C1 segment of cervical spinal cord (tissue), 14 donors: ENCODE measurements around the gene MIF.
"Not testable (repeated sequence)": the region's sequence is repeated elsewhere in the genome, so short reads cannot be mapped to it uniquely, and the experiment has no call there.

ENCODE experiments used
- DNase-seq, 14 donors: peaks; one replicate each; lab custom pipeline; 2025; lab: John Stamatoyannopoulos, UW

The MIF gene

GRCh38 chr22:23900227-23900626 is 6.0 kb downstream of the MIF start:
- not testable (repeated sequence) for DNase-seq

DNA sequence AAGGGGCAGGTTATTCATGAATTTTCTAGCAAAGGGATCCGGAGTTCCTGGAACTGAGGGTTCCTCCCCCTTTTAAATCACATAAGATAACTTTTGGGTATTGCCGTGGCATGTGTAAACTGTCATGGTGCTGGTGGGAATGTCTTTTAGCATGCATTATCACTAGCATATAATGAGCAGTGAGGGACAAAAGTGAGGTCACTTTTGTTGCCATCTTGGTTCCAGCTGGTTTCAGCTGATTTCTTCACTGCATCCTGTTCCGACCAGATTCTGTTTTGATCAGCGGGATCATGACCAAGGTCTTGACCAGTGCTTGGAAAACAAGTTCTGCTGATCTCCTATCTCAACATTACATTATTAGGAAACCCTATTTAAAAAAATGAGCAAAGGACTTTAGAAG is 7.4 kb downstream of the MIF start:
- no peak for DNase-seq

- no peak for DNase-seq
Observed at GRCh38 chr22:23903328-23903971, 9.3 kb downstream of the MIF start.

DNA sequence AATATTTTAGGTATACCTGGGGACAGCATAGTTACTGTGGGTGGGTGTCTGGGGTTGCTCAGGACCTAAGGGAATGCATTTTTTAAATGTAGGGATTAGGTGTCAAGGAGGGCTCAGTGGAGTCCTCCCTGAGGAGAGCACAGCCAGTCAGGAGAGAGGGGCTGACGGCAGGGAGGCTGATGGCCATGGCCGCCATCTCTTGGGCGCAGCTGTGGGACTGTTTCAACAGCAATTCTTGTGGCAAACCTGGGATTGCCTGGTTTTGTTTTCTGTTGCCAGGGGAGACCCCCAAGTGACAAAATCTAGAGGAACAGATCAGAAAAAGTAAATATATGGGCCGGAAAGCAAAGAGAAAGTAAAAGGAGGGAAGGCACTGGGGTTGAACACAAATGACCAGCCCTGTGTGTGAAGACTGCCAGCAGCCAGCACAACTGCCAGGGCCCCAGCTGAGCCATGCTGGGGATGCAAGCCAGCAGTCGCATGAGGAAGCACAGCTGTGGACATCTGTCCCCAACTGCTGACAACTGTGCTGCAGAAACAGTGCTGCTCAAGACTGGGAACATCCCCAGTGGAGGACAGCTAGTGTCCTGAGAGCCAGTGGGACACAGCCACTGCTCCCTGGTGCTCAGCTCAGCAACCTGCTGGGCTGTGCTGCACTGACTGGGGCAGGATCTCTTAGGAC is 10.5 kb downstream of the MIF start:
- peak in 11 of 14 donors; percentile 25 to 83 (median 45) for DNase-seq

DNA sequence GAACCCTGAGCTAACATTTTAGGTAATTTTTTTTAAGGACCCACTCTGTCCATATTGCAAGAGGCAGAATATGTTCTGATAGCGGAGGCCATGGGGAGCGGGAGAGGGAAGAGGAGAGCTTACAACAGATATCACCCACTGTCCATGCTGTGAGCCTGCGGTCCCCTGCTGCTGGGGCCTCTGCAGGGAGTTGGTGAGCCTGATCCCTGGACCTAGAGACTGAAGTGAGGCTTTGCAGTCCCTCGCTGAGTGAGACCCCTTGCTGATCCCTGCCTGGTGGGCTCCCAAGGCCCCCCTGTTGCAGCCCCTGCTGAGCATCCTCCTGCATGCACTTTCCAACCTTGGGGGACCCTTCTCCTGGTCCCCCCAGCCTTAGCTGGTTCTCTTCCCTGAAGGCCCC is 12.5 kb downstream of the MIF start:
- no peak for DNase-seq

- DNase-seq: not testable (repeated sequence)
Observed at GRCh38 chr22:23907423-23907822, 13.2 kb downstream of the MIF start.

DNA sequence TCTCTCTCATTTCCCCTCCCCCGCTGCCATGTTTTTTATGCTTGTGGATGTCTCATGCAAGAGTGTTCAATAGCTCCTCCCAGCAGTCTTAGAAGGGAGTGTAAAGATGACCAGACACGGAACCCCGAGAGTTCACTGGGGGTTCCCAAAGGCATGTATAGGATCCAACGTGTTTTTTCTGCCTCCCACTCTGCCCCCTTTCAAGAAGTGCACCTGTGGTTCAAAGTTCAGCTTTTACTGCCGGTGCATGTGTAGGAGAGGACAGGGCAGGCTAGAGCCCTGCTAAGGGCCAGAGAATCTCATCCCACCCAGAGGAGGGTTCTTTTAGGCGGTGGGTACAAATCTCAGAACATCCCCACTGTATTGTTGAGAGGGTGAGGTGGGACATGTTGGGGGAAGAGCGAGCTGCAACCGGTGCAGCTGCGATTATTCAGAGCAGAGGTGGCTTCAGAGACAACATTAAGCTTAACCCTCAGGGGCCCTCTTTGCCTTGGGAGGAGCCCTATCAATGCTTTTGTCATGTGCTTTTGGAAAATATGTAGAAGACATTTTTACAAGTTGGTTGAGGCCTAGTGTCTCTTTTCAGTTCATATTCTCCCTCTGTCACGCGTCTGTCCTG is 14.5 kb downstream of the MIF start:
- DNase-seq: no peak

DNA sequence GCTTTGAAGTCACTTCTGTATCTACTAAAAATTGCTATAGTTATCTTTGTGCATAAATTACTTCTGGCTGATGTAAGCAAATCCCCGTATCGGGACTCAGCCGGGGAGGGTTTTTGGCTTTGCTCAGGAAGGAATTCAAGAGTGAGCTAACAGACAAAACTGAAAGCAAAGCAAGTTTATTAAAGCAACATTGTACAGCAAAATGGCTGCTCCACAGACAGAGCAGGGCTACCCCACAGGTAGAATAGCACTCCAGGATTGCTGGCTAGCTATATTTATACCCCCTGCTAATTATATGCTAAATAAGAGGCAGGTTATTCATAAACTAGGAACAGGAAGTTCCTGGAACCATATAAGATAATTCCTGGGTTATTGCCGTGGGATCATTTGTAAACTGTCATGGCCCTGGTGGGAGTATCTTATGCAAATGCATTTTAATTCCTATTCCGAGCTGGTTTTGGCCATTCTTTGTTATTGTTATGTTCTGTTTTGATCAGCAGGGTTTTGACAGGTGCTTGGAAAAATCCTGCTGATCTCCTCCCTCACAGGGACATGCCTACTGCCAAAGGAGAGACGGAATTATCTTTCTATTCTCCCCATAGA is 15.2 kb downstream of the MIF start:
- peak in 1 of 14 donors; percentile 58 for DNase-seq

- DNase-seq: no peak
Observed at GRCh38 chr22:23910496-23911190, 16.5 kb downstream of the MIF start.

GRCh38 chr22:23911318-23911980 is 17.3 kb downstream of the MIF start:
- DNase-seq: no peak

GRCh38 chr22:23912293-23912903 is 18.2 kb downstream of the MIF start:
- DNase-seq: no peak

GRCh38 chr22:23913306-23913660 is 19.1 kb downstream of the MIF start:
- no peak for DNase-seq

GRCh38 chr22:23913661-23914353 is 19.6 kb downstream of the MIF start:
- peak; percentile 63 to 99 (median 97) for DNase-seq

DNA sequence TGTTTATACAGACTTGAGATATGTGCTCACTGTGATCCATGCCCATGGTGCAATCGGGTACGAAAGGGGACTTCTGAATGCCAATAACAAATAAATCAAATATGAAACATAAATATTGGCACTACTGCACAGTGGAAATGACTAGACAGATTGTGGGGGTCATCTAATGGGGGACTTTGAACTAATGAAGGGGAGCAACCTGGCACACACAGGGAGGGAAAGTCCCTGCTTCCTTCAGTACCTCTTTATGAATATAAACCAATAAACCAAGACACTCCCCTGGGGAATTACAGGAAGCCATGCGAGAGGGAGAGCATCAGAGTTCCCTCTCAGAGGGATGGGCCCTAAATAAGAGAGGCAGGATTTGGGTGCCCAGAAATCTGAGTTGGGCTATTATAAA is 21.1 kb downstream of the MIF start:
- DNase-seq: no peak

DNA sequence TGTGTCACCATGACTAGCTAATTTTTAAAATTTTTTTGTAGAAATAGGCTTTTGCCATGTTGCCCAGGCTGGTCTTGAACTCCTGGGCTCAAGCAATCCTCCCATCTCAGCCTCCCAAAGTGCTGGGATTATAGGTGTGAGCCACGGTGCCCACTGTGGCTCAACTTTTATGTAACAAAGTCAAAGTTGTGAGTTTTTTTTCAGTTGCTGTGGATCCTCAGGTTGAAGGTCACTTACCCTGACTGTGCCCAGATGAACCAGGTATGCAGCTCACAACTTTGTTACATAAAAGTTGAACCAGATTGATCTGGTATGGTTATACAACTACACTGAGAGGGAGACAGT is 26.1 kb downstream of the MIF start:
- not testable (repeated sequence) for DNase-seq

DNA sequence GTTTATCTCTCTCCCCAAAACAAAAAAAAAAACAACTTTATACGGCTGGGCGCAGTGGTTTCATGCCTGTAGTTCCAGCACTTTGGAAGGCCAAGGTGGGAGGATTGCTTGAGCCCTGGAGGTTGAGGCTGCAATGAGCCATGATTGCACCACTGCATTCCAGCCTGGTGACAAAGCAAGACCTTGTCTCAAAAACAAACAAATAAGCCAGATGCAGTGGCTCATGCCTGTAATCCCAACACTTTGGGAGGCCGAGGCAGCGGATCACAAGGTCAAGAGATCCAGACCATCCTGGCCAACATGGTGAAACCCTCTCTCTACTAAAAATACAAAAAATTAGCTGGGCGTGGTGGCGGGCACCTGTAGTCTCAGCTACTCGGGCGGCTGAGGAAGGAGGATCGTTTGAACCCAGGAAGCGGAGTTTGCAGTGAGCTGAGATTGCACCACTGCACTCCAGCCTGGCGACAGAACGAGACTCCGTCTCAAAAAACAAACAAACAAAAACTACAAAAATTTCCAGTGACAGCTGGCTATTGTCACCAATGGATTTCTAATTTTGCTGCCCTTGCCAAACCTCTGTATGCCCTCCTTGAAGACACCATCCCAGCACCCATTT is 27.5 kb downstream of the MIF start:
- not testable (repeated sequence) for DNase-seq

GRCh38 chr22:23922921-23923320 is 28.7 kb downstream of the MIF start:
- no peak for DNase-seq

DNA sequence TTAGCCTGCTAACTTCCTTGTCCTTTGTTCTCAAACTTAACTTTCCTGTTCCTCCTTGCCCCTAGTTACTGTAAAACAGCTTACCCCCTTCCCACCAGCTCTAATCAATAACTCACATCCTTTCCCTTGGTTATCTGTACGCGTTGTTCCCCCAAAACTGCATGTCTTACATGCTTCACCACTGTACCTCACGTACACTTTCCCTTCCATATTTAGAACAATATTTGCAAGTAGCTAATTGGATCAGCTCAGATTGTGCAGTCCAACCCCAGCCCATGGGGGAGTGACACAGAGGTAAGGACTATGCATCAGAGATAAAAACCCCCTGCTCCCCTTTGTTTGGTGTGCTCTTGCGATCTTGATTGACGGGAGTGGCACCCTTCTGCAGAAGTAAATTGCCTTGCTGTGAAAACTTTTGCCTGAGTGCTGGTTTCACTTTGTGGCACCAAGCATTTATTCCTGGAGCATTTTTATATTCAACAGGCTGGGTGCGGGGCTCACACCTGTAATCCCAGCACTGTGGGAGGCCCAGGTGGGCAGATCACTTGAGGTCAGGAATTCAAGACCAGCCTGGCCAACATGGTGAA is 30.9 kb downstream of the MIF start:
- no peak for DNase-seq

GRCh38 chr22:23926561-23926960 is 32.4 kb downstream of the MIF start:
- no peak for DNase-seq
